ENCODE data around the gene GNG7.

DNA sequence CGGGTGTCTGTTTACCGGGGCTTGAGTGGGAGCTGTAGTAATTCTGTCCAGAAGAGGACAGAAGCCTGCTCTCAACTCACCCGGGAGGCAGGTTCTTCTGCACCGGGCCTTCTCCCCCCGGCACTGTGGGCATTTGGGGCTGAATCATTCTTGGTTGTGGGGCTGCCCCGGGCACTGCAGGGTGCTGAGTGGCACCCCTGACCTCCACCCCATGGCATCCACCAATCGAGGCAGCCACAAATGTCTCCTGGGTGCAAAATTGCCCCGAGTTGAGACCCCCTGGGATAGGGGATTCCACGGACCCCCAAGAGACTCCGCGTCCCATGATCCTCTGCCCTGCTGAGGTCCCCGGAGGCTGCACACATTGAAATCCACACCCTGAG lies 68.8 kb downstream of the GNG7 start:
- TF ChIP-seq ZFP3 (CRISPR knock-in tag; IDR thresholded peaks at IDR 0.05): no peak
- TF ChIP-seq ZC3H10 (CRISPR knock-in tag; IDR thresholded peaks at IDR 0.05): no peak
